WTC11 (cell line): ENCODE results near the gene AGR2. TPM values are rescaled to one million over a fixed set of nuclear protein-coding genes. Genes with fewer than 3 reads are reported as not detected.

Experiments used
- ATAC-seq: fragments of 200-7000 bp; cut with Tn5 transposase; 2 replicates; pipeline ENCODE4 v1.10.0; 2021; ENCODE audit warnings: mild to moderate bottlenecking, moderate library complexity
- CTCF ChIA-PET: fragments of 300-600 bp; sonication (Branson Sonifier 250); formaldehyde crosslinking; loops from one replicate; lab custom pipeline; 2021; ENCODE audit warnings: antibody characterized with exemption; lab: Charles Lee
- POLR2A ChIA-PET: fragments of 350-600 bp; sonication (Branson Sonifier 250); formaldehyde crosslinking; loops from one replicate; lab custom pipeline; 2021; ENCODE audit warnings: antibody characterized with exemption; lab: Charles Lee
- DNase-seq: peaks from one replicate; pipeline ENCODE4 v3.0.0; 2021; ENCODE audit warnings: low spot score
- H3K27ac Mint-ChIP-seq: 2 replicates; pipeline ENCODE4 v1.8.0; 2021; ENCODE audit warnings: mixed read lengths
- H3K27me3 Mint-ChIP-seq: 2 replicates; pipeline ENCODE4 v1.8.0; 2021; ENCODE audit warnings: low read depth, mild to moderate bottlenecking, moderate library complexity, mixed read lengths
- H3K36me3 Mint-ChIP-seq: 2 replicates; pipeline ENCODE4 v1.8.0; 2021; ENCODE audit warnings: mixed read lengths
- H3K4me1 Mint-ChIP-seq: 2 replicates; pipeline ENCODE4 v1.8.0; 2022; ENCODE audit warnings: mixed read lengths
- H3K4me3 Mint-ChIP-seq: 2 replicates; pipeline ENCODE4 v1.8.0; 2021; ENCODE audit warnings: mild to moderate bottlenecking, moderate library complexity, mixed read lengths
- H3K9me3 Mint-ChIP-seq: 2 replicates; pipeline ENCODE4 v1.8.0; 2021; ENCODE audit warnings: mixed read lengths
- AR ChIP-seq: fragments of 250-450 bp; sonication (Bioruptor Pico); IDR thresholded peaks from 2 replicates; pipeline ENCODE4 v1.9.0; 2021; ENCODE audit warnings: mild to moderate bottlenecking
- CBFB ChIP-seq: sonication (generic); formaldehyde crosslinking; IDR thresholded peaks from 2 replicates; pipeline ENCODE4 v1.8.1; 2022; ENCODE audit warnings: mild to moderate bottlenecking, low read depth, missing genetic modification reagents
- CTCF ChIP-seq: fragments of 200-600 bp; IDR thresholded peaks from 2 replicates; pipeline ENCODE4 v1.8.0; 2022; ENCODE audit warnings: antibody characterized with exemption
- ERG ChIP-seq: fragments of 250-450 bp; sonication (Bioruptor Pico); IDR thresholded peaks from 2 replicates; pipeline ENCODE4 v1.8.0; 2021; ENCODE audit warnings: mild to moderate bottlenecking
- FOXJ3 ChIP-seq: sonication (generic); formaldehyde crosslinking; IDR thresholded peaks from 2 replicates; pipeline ENCODE4 v1.9.0; 2021; ENCODE audit warnings: missing genetic modification reagents, mild to moderate bottlenecking, borderline replicate concordance
- GTF2I ChIP-seq: fragments of 250-450 bp; sonication (Bioruptor Pico); conservative IDR thresholded peaks from 2 replicates; pipeline ENCODE4 v1.4.0; 2021; ENCODE audit warnings: mild to moderate bottlenecking
- JAZF1 ChIP-seq: fragments of 250-450 bp; sonication (Bioruptor Pico); IDR thresholded peaks from 2 replicates; pipeline ENCODE4 v1.9.0; 2021; ENCODE audit warnings: moderate library complexity, mild to moderate bottlenecking, inconsistent platforms
- KAT7 ChIP-seq: sonication (generic); formaldehyde crosslinking; IDR thresholded peaks from 2 replicates; pipeline ENCODE4 v1.8.1; 2023; ENCODE audit warnings: missing genetic modification reagents, mild to moderate bottlenecking, borderline replicate concordance
- MYBL2 ChIP-seq: sonication (generic); formaldehyde crosslinking; IDR thresholded peaks from 2 replicates; pipeline ENCODE4 v1.8.1; 2023; ENCODE audit warnings: mild to moderate bottlenecking, moderate library complexity, missing genetic modification reagents
- ZNF219 ChIP-seq: sonication (generic); formaldehyde crosslinking; IDR thresholded peaks from 2 replicates; pipeline ENCODE4 v1.8.0; 2023; ENCODE audit warnings: missing genetic modification reagents, mild to moderate bottlenecking, borderline replicate concordance
- ZNF232 ChIP-seq: sonication (generic); formaldehyde crosslinking; IDR thresholded peaks from 2 replicates; pipeline ENCODE4 v1.8.0; 2022; ENCODE audit warnings: mild to moderate bottlenecking, missing genetic modification reagents
- ZNF416 ChIP-seq: fragments of 250-450 bp; sonication (Bioruptor Pico); IDR thresholded peaks from 2 replicates; pipeline ENCODE4 v1.9.0; 2021; ENCODE audit warnings: mild to moderate bottlenecking, inconsistent platforms
- ZNF512 ChIP-seq: sonication (generic); formaldehyde crosslinking; IDR thresholded peaks from 2 replicates; pipeline ENCODE4 v1.8.1; 2022; ENCODE audit warnings: missing genetic modification reagents, borderline replicate concordance
- total RNA-seq: library from RNA; stranded (reverse); gene quantifications from 3 replicates; pipeline ENCODE4 v1.2.3, GENCODE V29; 2021
- TF ChIP-seq, protein P1 (sequence below): sonication (generic); formaldehyde crosslinking; conservative IDR thresholded peaks from 2 replicates; pipeline ENCODE4 v1.8.1; 2023; ENCODE audit warnings: mild to moderate bottlenecking, low read depth, missing genetic modification reagents, moderate library complexity
- TF ChIP-seq, protein P2 (sequence below): sonication (generic); formaldehyde crosslinking; IDR thresholded peaks from 2 replicates; pipeline ENCODE4 v1.8.1; 2023; ENCODE audit warnings: mild to moderate bottlenecking, missing genetic modification reagents, borderline replicate concordance
- TF ChIP-seq, protein P3 (sequence below): sonication (generic); formaldehyde crosslinking; IDR thresholded peaks from 2 replicates; pipeline ENCODE4 v1.8.1; 2022; ENCODE audit warnings: mild to moderate bottlenecking, missing genetic modification reagents, moderate library complexity, borderline replicate concordance
- TF ChIP-seq, protein P4 (sequence below): sonication (generic); formaldehyde crosslinking; IDR thresholded peaks from 2 replicates; pipeline ENCODE4 v1.8.0; 2022; ENCODE audit warnings: mild to moderate bottlenecking, missing genetic modification reagents

AGR2 gene
- total RNA-seq, 1 experiment from 2014 or later: 1.6 TPM

DNA sequence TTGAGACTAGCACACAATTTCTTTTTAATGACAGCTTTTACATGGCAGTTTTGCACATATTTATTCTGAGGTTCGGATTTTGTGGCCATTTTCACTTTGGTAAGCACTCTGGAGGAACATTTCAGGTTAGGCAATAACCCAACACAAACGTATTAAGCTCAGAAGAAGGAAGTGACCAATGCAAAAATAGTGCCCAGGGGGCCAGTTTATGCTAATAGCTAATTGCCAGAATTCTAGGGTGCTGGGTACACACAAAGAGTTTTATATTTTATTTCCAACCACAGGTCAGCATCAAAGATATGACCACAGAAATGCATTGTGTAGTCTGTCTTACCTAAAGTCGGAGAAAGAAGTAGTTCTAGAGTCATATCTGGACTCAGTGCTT is 8.4 kb upstream of the AGR2 start (continued):
- no peak for TF ChIP-seq ZNF512

DNA sequence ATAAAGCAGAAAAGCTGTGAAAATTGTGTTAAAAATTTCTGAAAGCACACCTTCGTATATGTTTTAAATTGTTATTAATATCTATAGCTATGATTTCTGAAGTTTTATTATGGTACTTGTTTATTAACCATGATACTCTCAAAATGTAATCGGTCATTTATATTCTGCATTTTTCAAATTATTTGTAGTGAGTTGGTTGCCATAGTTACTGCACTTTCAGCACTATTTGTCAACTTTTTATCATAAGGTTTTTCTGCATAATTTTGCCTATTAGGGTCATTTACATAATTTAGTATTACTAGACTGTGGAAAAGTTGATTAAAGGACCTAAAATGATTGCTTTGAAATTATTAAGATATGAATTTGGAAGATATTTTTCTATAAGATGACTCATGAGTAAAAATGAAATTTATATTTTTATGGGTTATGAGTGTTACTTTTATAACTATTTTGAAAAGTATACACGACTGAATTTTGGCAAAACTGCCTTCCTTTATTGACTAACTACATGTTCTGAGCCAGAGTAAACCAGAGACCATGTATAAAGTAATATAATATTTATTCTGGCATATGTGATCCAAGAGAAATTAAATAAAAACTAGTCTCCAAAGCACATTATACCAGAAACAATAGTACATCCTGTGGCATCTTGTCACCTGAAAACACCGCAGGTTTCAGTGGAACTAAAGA is 7.9 kb upstream of the AGR2 start:
- Mint-ChIP-seq H3K9me3 (no peaks in the 10 kb centered on the region), H3K36me3 (no peaks in the 10 kb centered on the region), H3K27ac (no peak overlapping the region), H3K27me3 (no peaks in the 10 kb centered on the region), H3K4me1 (no peaks in the 10 kb centered on the region), H3K4me3 (no peak overlapping the region)
- ChIA-PET CTCF (no interaction called here), POLR2A (no interaction called here)
- DNase-seq: no peak
- no peak for ATAC-seq
- TF ChIP-seq, protein P1, sequence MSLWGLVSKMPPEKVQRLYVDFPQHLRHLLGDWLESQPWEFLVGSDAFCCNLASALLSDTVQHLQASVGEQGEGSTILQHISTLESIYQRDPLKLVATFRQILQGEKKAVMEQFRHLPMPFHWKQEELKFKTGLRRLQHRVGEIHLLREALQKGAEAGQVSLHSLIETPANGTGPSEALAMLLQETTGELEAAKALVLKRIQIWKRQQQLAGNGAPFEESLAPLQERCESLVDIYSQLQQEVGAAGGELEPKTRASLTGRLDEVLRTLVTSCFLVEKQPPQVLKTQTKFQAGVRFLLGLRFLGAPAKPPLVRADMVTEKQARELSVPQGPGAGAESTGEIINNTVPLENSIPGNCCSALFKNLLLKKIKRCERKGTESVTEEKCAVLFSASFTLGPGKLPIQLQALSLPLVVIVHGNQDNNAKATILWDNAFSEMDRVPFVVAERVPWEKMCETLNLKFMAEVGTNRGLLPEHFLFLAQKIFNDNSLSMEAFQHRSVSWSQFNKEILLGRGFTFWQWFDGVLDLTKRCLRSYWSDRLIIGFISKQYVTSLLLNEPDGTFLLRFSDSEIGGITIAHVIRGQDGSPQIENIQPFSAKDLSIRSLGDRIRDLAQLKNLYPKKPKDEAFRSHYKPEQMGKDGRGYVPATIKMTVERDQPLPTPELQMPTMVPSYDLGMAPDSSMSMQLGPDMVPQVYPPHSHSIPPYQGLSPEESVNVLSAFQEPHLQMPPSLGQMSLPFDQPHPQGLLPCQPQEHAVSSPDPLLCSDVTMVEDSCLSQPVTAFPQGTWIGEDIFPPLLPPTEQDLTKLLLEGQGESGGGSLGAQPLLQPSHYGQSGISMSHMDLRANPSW (CRISPR knock-in tag): no peak
- TF ChIP-seq, protein P2, sequence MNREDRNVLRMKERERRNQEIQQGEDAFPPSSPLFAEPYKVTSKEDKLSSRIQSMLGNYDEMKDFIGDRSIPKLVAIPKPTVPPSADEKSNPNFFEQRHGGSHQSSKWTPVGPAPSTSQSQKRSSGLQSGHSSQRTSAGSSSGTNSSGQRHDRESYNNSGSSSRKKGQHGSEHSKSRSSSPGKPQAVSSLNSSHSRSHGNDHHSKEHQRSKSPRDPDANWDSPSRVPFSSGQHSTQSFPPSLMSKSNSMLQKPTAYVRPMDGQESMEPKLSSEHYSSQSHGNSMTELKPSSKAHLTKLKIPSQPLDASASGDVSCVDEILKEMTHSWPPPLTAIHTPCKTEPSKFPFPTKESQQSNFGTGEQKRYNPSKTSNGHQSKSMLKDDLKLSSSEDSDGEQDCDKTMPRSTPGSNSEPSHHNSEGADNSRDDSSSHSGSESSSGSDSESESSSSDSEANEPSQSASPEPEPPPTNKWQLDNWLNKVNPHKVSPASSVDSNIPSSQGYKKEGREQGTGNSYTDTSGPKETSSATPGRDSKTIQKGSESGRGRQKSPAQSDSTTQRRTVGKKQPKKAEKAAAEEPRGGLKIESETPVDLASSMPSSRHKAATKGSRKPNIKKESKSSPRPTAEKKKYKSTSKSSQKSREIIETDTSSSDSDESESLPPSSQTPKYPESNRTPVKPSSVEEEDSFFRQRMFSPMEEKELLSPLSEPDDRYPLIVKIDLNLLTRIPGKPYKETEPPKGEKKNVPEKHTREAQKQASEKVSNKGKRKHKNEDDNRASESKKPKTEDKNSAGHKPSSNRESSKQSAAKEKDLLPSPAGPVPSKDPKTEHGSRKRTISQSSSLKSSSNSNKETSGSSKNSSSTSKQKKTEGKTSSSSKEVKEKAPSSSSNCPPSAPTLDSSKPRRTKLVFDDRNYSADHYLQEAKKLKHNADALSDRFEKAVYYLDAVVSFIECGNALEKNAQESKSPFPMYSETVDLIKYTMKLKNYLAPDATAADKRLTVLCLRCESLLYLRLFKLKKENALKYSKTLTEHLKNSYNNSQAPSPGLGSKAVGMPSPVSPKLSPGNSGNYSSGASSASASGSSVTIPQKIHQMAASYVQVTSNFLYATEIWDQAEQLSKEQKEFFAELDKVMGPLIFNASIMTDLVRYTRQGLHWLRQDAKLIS (CRISPR knock-in tag): no peak
- TF ChIP-seq JAZF1 (CRISPR knock-in tag) (no peak), CTCF (no peak), KAT7 (CRISPR knock-in tag) (no peak), CBFB (CRISPR knock-in tag) (no peak), GTF2I (CRISPR knock-in tag) (no peak), FOXJ3 (CRISPR knock-in tag) (no peak), ERG (CRISPR knock-in tag) (no peak), ZNF232 (CRISPR knock-in tag) (no peak), MYBL2 (CRISPR knock-in tag) (no peak), ZNF219 (no peak), ZNF416 (CRISPR knock-in tag) (no peak), AR (no peak)
- TF ChIP-seq, protein P3, sequence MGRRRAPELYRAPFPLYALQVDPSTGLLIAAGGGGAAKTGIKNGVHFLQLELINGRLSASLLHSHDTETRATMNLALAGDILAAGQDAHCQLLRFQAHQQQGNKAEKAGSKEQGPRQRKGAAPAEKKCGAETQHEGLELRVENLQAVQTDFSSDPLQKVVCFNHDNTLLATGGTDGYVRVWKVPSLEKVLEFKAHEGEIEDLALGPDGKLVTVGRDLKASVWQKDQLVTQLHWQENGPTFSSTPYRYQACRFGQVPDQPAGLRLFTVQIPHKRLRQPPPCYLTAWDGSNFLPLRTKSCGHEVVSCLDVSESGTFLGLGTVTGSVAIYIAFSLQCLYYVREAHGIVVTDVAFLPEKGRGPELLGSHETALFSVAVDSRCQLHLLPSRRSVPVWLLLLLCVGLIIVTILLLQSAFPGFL (CRISPR knock-in tag): no peak
- TF ChIP-seq, protein P4, sequence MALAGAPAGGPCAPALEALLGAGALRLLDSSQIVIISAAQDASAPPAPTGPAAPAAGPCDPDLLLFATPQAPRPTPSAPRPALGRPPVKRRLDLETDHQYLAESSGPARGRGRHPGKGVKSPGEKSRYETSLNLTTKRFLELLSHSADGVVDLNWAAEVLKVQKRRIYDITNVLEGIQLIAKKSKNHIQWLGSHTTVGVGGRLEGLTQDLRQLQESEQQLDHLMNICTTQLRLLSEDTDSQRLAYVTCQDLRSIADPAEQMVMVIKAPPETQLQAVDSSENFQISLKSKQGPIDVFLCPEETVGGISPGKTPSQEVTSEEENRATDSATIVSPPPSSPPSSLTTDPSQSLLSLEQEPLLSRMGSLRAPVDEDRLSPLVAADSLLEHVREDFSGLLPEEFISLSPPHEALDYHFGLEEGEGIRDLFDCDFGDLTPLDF: no peak
